SU-DHL-6 (cell line): Measurements from ENCODE around the gene SLC23A2.

Experiments
- EZH2phosphoT487 ChIP-seq: fragments of 200-600 bp; sonication (generic), shearing (Covaris generic); conservative IDR thresholded peaks from 2 replicates; pipeline ENCODE4 v1.6.1; 2018; ENCODE audit warnings: mild to moderate bottlenecking, antibody characterized with exemption, low read length, moderate library complexity, mixed read lengths
- TF ChIP-seq, protein P1 (sequence below): fragments of 200-600 bp; sonication (generic); IDR thresholded peaks from one replicate; pipeline ENCODE4 v1.5.1; 2017; ENCODE audit warnings: antibody characterized with exemption, mild to moderate bottlenecking, low read length, moderate library complexity; ENCODE audit not compliant: insufficient read depth, poor library complexity, severe bottlenecking

DNA sequence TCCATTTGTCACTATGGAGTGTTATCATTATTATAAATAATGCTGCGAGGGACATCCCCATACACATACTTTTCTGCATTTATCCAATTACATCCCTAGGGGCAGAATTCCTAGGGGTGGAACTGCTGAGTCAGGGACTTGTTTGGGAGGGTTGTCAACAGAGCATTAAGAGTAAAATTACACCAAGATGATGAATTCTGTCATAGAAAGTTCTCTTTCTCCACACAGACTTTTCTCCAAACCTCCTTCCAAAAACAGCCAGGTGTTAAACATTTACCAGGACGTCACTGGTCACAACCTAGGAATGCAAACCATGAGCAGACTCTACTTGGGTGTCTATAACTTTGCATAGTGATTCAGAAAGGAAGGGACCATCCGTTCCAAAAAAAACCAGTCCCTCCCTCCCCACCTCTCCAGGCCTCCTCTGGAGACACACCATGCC is 184.1 kb downstream of the SLC23A2 start:
- TF ChIP-seq, protein P1, sequence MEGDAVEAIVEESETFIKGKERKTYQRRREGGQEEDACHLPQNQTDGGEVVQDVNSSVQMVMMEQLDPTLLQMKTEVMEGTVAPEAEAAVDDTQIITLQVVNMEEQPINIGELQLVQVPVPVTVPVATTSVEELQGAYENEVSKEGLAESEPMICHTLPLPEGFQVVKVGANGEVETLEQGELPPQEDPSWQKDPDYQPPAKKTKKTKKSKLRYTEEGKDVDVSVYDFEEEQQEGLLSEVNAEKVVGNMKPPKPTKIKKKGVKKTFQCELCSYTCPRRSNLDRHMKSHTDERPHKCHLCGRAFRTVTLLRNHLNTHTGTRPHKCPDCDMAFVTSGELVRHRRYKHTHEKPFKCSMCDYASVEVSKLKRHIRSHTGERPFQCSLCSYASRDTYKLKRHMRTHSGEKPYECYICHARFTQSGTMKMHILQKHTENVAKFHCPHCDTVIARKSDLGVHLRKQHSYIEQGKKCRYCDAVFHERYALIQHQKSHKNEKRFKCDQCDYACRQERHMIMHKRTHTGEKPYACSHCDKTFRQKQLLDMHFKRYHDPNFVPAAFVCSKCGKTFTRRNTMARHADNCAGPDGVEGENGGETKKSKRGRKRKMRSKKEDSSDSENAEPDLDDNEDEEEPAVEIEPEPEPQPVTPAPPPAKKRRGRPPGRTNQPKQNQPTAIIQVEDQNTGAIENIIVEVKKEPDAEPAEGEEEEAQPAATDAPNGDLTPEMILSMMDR = no peak
- no peak for TF ChIP-seq EZH2phosphoT487
